Measurements from ENCODE around the gene IDH2.

The IDH2 gene

GRCh38 chr15:90042766-90043529, 59.3 kb downstream of the IDH2 start:
- DNase-seq: no peak

- DNase-seq: no peak
Observed at GRCh38 chr15:90042356-90042755, 59.9 kb downstream of the IDH2 start.

- no peak for DNase-seq
Observed at GRCh38 chr15:90040618-90041017, 61.6 kb downstream of the IDH2 start.

GRCh38 chr15:90039996-90040395, 62.3 kb downstream of the IDH2 start:
- DNase-seq: no peak

- no peak for DNase-seq
Observed at GRCh38 chr15:90038632-90039095, 63.6 kb downstream of the IDH2 start.

- DNase-seq: no peak
Observed at GRCh38 chr15:90037961-90038631, 64.2 kb downstream of the IDH2 start.

- no peak for DNase-seq
Observed at GRCh38 chr15:90037511-90037860, 64.8 kb downstream of the IDH2 start.

GRCh38 chr15:90036806-90037510, 65.3 kb downstream of the IDH2 start:
- no peak for DNase-seq

- no peak for DNase-seq
Observed at GRCh38 chr15:90036343-90036742, 65.9 kb downstream of the IDH2 start.

GRCh38 chr15:90035840-90036230, 66.4 kb downstream of the IDH2 start:
- DNase-seq: no peak

- DNase-seq: no peak
Observed at GRCh38 chr15:90035095-90035839, 67.0 kb downstream of the IDH2 start.

GRCh38 chr15:90033448-90033847, 68.8 kb downstream of the IDH2 start:
- DNase-seq: no peak
